Esophagus muscularis mucosa (tissue), 4 donors: ENCODE results near the gene NPHP4.

Source experiments
- EP300 ChIP-seq: sonication (generic); formaldehyde crosslinking; IDR thresholded peaks from one replicate; pipeline ENCODE4 v1.6.1; 2017; ENCODE audit warnings: antibody characterized with exemption
- POLR2A ChIP-seq: fragments of 450-650 bp; IDR thresholded peaks from one replicate; pipeline ENCODE4 v1.6.1; 2017; ENCODE audit warnings: antibody characterized with exemption, moderate library complexity, mild to moderate bottlenecking, low read depth
- POLR2AphosphoS5 ChIP-seq, 2 donors: sonication (generic); formaldehyde crosslinking; IDR thresholded peaks; one replicate each; pipeline ENCODE4 v1.6.1; 2017; ENCODE audit warnings: antibody characterized with exemption in 2 of 2
- TF ChIP-seq, protein P1 (sequence below), 3 experiments: fragments of 200-600 bp in 2 of 3; fragments of 450-650 bp in 1 of 3; sonication (generic) in 2 of 3; IDR thresholded peaks; one replicate each; pipeline ENCODE4 v1.5.1; 2017 to 2019; ENCODE audit warnings: antibody characterized with exemption in 3 of 3, mild to moderate bottlenecking in 2 of 3, moderate library complexity in 1 of 3

DNA sequence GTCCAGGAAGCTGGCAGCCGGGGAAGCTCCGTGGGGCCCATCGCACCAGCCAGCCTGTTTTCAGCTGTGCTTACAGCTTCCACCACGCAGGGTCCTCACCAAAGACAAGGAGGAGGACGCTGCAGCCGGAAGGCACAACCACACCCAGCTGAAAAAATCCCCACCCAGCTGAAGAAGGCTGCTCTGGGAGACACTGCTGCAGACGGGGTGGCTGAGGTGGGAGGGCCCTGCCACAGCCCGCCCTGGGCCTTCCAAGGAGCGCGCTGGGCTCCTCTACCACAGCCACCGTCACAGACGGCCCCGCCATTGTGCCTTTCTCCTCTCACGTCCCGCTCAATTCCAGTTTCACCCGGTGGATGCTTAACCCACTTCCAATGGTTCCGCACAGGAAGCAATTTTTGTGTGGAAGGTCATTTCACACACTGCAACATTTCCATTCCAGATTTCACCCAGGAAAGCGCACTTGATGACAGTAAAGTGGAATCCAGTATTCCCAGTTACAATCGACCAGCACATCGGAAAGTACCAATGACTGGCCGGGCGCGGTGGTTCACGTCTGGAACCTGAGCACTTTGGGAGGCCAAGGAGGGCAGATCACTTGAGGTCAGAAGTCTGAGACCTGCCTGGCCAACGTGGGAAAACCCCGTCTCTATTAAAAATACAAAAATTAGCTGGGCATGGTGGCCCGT is 47.9 kb downstream of the NPHP4 start:
- TF ChIP-seq, protein P1, sequence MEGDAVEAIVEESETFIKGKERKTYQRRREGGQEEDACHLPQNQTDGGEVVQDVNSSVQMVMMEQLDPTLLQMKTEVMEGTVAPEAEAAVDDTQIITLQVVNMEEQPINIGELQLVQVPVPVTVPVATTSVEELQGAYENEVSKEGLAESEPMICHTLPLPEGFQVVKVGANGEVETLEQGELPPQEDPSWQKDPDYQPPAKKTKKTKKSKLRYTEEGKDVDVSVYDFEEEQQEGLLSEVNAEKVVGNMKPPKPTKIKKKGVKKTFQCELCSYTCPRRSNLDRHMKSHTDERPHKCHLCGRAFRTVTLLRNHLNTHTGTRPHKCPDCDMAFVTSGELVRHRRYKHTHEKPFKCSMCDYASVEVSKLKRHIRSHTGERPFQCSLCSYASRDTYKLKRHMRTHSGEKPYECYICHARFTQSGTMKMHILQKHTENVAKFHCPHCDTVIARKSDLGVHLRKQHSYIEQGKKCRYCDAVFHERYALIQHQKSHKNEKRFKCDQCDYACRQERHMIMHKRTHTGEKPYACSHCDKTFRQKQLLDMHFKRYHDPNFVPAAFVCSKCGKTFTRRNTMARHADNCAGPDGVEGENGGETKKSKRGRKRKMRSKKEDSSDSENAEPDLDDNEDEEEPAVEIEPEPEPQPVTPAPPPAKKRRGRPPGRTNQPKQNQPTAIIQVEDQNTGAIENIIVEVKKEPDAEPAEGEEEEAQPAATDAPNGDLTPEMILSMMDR (IDR thresholded peaks at IDR 0.05): no peak
- TF ChIP-seq POLR2AphosphoS5 (IDR thresholded peaks at IDR 0.05): no peak
- TF ChIP-seq POLR2A: no peak
- TF ChIP-seq EP300: no peak
